Measurements from ENCODE around the gene RIMOC1.

RIMOC1 gene, protein sequence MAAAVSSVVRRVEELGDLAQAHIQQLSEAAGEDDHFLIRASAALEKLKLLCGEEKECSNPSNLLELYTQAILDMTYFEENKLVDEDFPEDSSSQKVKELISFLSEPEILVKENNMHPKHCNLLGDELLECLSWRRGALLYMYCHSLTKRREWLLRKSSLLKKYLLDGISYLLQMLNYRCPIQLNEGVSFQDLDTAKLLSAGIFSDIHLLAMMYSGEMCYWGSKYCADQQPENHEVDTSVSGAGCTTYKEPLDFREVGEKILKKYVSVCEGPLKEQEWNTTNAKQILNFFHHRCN

DNA sequence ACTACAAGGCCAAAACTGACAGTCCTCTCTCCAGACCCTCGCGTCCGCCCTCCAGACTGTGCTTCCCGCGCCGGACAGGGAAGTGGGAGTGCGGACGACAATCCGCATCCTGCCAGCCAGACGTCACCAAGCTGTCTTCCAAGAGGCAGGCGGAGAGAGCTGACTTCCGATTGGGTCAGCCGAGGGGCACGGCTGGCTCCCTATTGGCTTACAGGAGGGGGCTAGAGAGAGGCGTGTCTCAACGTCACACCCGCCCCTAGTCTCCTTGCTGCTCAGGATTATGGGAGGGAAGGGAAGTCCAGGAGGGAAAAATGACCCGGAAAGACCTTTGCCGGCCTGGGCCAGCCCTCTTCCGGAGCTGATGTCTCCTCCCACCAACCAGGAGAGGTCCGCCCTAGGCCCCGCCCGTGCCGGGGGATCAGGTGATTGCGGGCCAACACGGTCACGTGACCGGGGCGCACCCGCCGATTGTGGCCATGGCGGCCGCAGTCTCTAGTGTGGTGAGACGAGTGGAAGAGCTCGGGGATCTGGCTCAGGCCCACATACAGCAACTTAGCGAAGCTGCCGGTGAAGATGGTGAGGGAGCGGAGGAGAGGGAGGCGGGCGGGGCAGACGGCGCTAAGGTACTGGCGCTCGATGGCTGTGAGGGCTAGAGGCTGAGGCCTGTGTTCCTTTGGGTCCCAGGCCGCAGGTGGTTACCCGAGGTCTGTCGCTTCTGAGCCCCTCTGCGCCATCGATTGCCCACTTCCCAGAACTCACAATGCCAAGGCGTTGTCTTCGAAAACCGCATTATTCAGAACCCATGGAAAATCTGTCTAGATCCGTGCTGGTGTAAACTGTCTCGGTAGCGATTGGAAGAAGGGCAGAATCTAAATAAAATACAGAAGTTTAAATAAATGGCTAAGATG, at the start of gene RIMOC1:
TSS of gene RIMOC1 (plus strand) at position 453 of the 908 bp plus-strand sequence. CDS start at position 477, 24 bp downstream.
- TF ChIP-seq, protein P1, sequence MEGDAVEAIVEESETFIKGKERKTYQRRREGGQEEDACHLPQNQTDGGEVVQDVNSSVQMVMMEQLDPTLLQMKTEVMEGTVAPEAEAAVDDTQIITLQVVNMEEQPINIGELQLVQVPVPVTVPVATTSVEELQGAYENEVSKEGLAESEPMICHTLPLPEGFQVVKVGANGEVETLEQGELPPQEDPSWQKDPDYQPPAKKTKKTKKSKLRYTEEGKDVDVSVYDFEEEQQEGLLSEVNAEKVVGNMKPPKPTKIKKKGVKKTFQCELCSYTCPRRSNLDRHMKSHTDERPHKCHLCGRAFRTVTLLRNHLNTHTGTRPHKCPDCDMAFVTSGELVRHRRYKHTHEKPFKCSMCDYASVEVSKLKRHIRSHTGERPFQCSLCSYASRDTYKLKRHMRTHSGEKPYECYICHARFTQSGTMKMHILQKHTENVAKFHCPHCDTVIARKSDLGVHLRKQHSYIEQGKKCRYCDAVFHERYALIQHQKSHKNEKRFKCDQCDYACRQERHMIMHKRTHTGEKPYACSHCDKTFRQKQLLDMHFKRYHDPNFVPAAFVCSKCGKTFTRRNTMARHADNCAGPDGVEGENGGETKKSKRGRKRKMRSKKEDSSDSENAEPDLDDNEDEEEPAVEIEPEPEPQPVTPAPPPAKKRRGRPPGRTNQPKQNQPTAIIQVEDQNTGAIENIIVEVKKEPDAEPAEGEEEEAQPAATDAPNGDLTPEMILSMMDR (IDR thresholded peaks at IDR 0.05; ENCODE audit: low read depth, low read length): no peak
- peak; percentile 99 for DNase-seq (ENCODE audit: extremely low read depth, low read depth)

DNA sequence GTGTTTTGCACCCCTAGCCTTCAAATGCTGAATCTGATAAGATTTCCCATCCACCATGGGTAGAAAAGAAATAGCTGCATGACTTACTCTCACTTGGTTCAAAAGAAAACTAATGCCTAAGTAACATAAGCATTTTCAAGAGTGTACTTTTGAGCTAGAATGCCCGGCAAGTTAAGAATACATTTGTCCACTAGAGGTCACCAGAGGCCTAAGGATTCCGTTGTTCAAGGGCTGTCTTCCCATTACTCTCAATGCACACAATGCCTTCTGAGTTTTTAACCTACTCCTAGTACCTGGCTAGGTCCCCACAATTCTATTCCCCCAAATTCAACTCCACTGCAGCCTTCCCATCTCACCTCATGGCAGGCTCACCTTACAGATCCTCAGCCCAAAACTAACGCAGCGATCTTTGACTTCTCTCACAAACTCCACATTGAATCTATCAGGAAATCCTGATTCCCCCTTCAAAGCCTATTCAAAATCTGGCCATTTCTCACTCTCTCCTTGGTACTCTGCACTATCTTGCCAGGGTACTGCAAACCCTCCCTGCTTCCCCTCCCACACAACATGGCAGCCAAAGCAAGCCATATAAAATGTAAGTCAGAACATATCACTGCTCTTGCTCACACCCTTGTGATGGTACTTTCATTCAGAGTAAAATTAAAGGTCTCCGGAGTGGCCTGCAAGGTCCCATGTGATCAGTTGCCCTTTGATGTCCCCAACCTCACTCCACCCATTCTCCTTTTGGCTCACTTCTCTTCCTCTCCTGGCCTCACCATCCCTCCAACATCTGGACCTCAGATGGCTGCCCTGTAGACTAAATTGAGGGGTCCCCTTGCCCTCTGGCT, 47.3 kb upstream of the RIMOC1 start:
- TF ChIP-seq, protein P1 (IDR thresholded peaks at IDR 0.05; ENCODE audit: low read depth, low read length): peak; percentile 67
- DNase-seq (ENCODE audit: extremely low read depth, low read depth): no peak

DNA sequence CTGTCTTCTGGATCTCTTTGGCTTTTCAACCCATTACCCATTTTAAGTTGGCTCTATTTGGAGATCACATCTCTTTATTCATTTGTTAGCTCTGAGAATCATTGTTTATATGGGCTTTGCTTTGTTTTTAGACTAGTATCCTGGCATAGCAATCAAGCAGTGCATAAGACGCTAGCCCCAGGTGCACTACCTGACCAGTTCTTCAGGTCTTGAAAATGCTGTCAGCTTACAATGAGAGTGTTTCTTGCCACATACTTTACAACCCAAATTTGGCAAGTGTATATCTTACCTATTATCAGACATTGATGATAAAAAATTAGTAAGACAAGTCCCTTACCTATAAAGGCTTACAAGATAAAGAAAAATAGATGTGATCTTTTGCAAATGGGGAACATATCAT, 46.2 kb upstream of the RIMOC1 start:
- no peak for DNase-seq (ENCODE audit: extremely low read depth, low read depth)
- TF ChIP-seq, protein P1 (IDR thresholded peaks at IDR 0.05; ENCODE audit: low read depth, low read length): no peak

DNA sequence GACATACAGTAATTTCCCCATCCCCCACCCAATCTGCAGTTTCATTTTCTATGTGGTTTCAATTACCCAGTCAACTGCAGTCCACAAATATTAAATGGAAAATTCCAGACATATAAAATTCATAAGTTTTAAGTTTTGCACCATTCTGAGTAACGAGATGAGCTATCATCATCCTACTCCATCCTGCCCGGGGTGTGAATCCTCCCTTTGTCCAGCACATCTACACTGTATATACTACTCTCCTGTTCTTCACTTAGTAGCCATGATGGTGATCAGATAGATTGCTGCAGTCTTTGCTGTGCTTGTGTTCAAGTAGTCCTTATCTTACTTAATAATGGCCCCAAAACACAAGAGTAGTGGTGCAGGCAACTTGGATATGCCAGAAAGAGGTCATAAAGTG, 45.3 kb upstream of the RIMOC1 start:
- TF ChIP-seq, protein P1 (IDR thresholded peaks at IDR 0.05; ENCODE audit: low read depth, low read length): no peak
- no peak for DNase-seq (ENCODE audit: extremely low read depth, low read depth)

DNA sequence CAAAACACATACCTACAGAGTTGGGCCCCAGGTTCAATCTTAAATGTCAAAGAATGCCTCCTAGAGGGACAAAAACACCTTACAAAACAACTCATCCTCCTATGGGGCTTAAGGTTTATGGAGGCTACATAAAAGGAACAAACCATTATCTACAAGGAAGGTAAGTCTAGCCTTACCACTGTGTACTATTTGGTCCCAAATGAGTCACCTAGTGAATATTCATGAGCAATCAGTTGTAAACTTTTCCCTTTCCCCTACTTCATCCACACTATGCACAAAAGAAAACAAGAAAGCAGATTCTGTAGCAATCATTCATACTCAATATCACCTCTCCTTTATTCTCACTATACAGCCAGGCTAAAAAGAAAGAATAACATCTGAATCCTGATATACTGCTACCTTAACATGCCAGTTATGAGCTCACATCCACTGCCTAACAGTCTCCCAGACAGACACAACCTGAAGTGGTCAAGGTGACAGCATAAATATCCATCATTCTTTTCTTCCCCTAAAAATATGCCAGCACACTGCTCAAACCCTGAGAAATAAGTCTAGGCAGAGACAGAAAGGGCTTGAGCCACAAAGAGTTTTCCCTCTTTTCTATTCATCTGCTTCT, 40.2 kb upstream of the RIMOC1 start:
- no peak for DNase-seq (ENCODE audit: extremely low read depth, low read depth)
- TF ChIP-seq, protein P1 (IDR thresholded peaks at IDR 0.05; ENCODE audit: low read depth, low read length): no peak

DNA sequence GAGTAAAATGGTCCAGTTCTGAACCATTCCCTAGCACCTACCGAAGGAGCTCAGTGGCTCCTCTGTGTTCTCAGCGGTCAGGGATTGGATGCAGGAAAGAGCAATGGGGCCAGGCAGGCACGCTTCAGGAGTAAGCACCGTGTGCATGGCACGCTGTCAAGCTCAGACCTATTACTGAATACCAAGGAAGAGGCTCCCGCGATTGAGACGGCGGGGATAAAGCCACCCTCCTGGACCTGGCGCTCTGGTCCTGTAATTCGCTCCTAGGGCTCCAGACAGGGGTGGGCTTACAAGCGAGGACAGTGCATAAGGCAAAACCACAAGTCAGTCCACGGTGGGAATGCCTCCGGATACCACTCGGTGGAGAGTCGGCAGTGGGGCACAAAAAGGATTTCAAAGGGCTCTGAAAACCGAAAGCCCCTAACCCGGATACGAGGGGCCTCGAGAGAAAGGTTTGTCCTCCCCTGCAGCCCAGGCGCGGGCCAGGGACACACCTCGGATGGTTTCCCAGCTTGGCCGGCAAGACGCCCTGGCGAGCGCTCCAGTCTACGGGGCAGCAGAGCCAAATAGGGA, 34.9 kb upstream of the RIMOC1 start:
- DNase-seq (ENCODE audit: extremely low read depth, low read depth): no peak
- TF ChIP-seq, protein P1 (IDR thresholded peaks at IDR 0.05; ENCODE audit: low read depth, low read length): no peak
